ENCODE results near the gene PLCG2.
"Not testable (repeated sequence)": the region's sequence is repeated elsewhere in the genome, so short reads cannot be mapped to it uniquely, and the experiment has no call there.

The PLCG2 gene

DNA sequence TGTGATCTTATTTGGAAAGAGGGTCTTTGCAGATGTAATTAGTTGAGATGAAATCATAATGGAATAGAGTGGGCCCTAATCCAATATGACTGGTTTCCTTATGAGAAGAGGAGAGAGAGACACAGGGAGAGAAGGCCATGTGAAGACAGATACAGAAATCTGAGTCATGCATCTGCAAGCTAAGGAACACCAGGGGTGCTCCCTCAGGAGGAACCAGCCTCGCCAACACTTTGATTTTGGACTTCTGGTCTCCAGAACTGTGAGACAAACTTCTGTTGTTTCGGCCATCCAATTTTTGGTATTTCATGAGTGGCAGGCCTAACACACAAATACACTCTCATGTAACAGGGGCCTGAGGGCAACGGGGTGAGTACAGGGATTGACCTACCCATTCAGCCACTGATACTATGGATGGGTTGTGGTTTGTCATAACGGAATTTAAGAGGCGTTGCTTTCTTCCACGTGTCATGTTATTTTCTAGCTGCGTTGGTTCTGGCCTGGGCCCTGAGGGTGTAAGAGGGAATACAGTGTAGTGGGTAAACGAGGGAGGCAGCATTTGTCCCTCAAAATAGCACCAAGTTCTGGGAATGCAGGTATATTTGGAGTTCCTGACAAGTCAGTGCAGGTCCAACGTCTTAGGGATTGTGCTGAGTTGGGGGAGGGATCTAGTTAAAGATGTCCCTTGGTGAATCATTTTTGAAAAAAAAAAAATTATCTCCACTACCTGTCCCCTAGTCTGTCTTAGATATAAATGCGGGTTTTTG, 17.7 kb downstream of the PLCG2 start:
- 100% methylated on average over 5 of the region's 10 CpGs for WGBS (ENCODE audit: insufficient coverage)
- H3K4me3 ChIP-seq (ENCODE audit: control insufficient read depth in 1 of 7, extremely low read depth in 1 of 7, insufficient read depth in 4 of 7, low read depth in 2 of 7, low read length in 6 of 7): peak overlapping the region in 1 of 7 experiments; percentile 9
- CTCF ChIA-PET: interaction anchor here (1.1 to 1.4 kb wide), 3 partner anchors 10 to 37 kb away, joined by 3 to 5 read pairs (median 3); no protein-coding TSS in a partner anchor
- peaks cover 2 to 11% (median 4%) of the 10 kb centered on the region in 4 experiments for H3K36me3 ChIP-seq (ENCODE audit: control insufficient read depth in 4 of 4, insufficient read depth in 4 of 4, low read length in 3 of 4)
- H3K27me3 ChIP-seq (replicated peaks in 2 of 5; ENCODE audit: control insufficient read depth in 4 of 5, insufficient read depth in 5 of 5, low read length in 4 of 5): no peaks in the 10 kb centered on the region
- no peaks in the 10 kb centered on the region for H3K9me3 ChIP-seq (ENCODE audit: control extremely low read depth in 1 of 5, control insufficient read depth in 4 of 5, insufficient read depth in 2 of 5, low read depth in 1 of 5, low read length in 4 of 5)
- no peak for DNase-seq
- POLR2A ChIA-PET: no interaction called here
- H3K4me1 ChIP-seq (ENCODE audit: control extremely low read depth in 1 of 4, control insufficient read depth in 4 of 4, insufficient read depth in 4 of 4, low read length in 3 of 4): peaks cover 18 to 43% (median 42%) of the 10 kb centered on the region in 4 experiments
- no peak overlapping the region for H3K27ac ChIP-seq (ENCODE audit: insufficient read depth in 1 of 2, low read depth in 1 of 2, low read length in 2 of 2, poor library complexity in 1 of 2, severe bottlenecking in 2 of 2)

- 40% methylated on average over 5 of the region's 6 CpGs for WGBS (ENCODE audit: insufficient coverage)
- peak; percentile 52 to 85 (median 76) for DNase-seq
- CTCF ChIA-PET: interaction anchor here (0.7 to 1.3 kb wide), 2 partner anchors 30 to 83 kb away, joined by 3 read pairs; no protein-coding TSS in a partner anchor
- Histone ChIP-seq H3K4me1 (ENCODE audit: control extremely low read depth in 1 of 4, control insufficient read depth in 4 of 4, insufficient read depth in 4 of 4, low read length in 3 of 4) (peaks cover 18 to 43% (median 42%) of the 10 kb centered on the region in 4 experiments), H3K36me3 (ENCODE audit: control insufficient read depth in 4 of 4, insufficient read depth in 4 of 4, low read length in 3 of 4) (peaks cover 0 to 9% (median 4%) of the 10 kb centered on the region in 4 experiments), H3K27ac (ENCODE audit: insufficient read depth in 1 of 2, low read depth in 1 of 2, low read length in 2 of 2, poor library complexity in 1 of 2, severe bottlenecking in 2 of 2) (peak overlapping the region in 1 of 2 experiments; percentile 38), H3K27me3 (replicated peaks in 2 of 5; ENCODE audit: control insufficient read depth in 4 of 5, insufficient read depth in 5 of 5, low read length in 4 of 5) (no peaks in the 10 kb centered on the region), H3K4me3 (ENCODE audit: control insufficient read depth in 1 of 7, extremely low read depth in 1 of 7, insufficient read depth in 4 of 7, low read depth in 2 of 7, low read length in 6 of 7) (no peak overlapping the region), H3K9me3 (ENCODE audit: control extremely low read depth in 1 of 5, control insufficient read depth in 4 of 5, insufficient read depth in 2 of 5, low read depth in 1 of 5, low read length in 4 of 5) (no peaks in the 10 kb centered on the region)
- POLR2A ChIA-PET: no interaction called here
Observed at GRCh38 chr16:81797443-81797842, 18.4 kb downstream of the PLCG2 start.

GRCh38 chr16:81798311-81799137, 19.4 kb downstream of the PLCG2 start:
- POLR2A ChIA-PET: no interaction called here
- Histone ChIP-seq H3K4me3 (ENCODE audit: control insufficient read depth in 1 of 7, extremely low read depth in 1 of 7, insufficient read depth in 4 of 7, low read depth in 2 of 7, low read length in 6 of 7) (peak overlapping the region in 4 of 7 experiments; percentile 4 to 44 (median 31)), H3K9me3 (ENCODE audit: control extremely low read depth in 1 of 5, control insufficient read depth in 4 of 5, insufficient read depth in 2 of 5, low read depth in 1 of 5, low read length in 4 of 5) (no peaks in the 10 kb centered on the region), H3K4me1 (ENCODE audit: control extremely low read depth in 1 of 4, control insufficient read depth in 4 of 4, insufficient read depth in 4 of 4, low read length in 3 of 4) (peaks cover 18 to 43% (median 42%) of the 10 kb centered on the region in 4 experiments), H3K27me3 (replicated peaks in 2 of 5; ENCODE audit: control insufficient read depth in 4 of 5, insufficient read depth in 5 of 5, low read length in 4 of 5) (no peaks in the 10 kb centered on the region), H3K36me3 (ENCODE audit: control insufficient read depth in 4 of 4, insufficient read depth in 4 of 4, low read length in 3 of 4) (peaks cover 0 to 4% (median 2%) of the 10 kb centered on the region in 4 experiments), H3K27ac (ENCODE audit: insufficient read depth in 1 of 2, low read depth in 1 of 2, low read length in 2 of 2, poor library complexity in 1 of 2, severe bottlenecking in 2 of 2) (peak overlapping the region; percentile 54 to 85)
- CTCF ChIA-PET: interaction anchor here (0.6 to 1.9 kb wide), 9 partner anchors 11 to 82 kb away, joined by 3 to 11 read pairs (median 4); no protein-coding TSS in a partner anchor
- DNase-seq: peak in 2 of 3 donors; percentile 51 to 65
- 34% methylated on average over 7 of the region's 14 CpGs for WGBS (ENCODE audit: insufficient coverage)

GRCh38 chr16:81799138-81799504, 20.0 kb downstream of the PLCG2 start:
- H3K27ac ChIP-seq (ENCODE audit: insufficient read depth in 1 of 2, low read depth in 1 of 2, low read length in 2 of 2, poor library complexity in 1 of 2, severe bottlenecking in 2 of 2): peak overlapping the region; percentile 54 to 85
- no CpG with 5 or more reads among the region's 2 CpGs for WGBS (ENCODE audit: insufficient coverage)
- no peaks in the 10 kb centered on the region for H3K27me3 ChIP-seq (replicated peaks in 2 of 5; ENCODE audit: control insufficient read depth in 4 of 5, insufficient read depth in 5 of 5, low read length in 4 of 5)
- H3K4me3 ChIP-seq (ENCODE audit: control insufficient read depth in 1 of 7, extremely low read depth in 1 of 7, insufficient read depth in 4 of 7, low read depth in 2 of 7, low read length in 6 of 7): peak overlapping the region in 3 of 7 experiments; percentile 19 to 44 (median 43)
- peaks cover 20 to 45% (median 42%) of the 10 kb centered on the region in 4 experiments for H3K4me1 ChIP-seq (ENCODE audit: control extremely low read depth in 1 of 4, control insufficient read depth in 4 of 4, insufficient read depth in 4 of 4, low read length in 3 of 4)
- CTCF ChIA-PET: interaction anchor here (1.4 to 1.9 kb wide), 4 partner anchors 10 to 74 kb away, joined by 4 to 11 read pairs (median 6); no protein-coding TSS in a partner anchor
- POLR2A ChIA-PET: no interaction called here
- no peaks in the 10 kb centered on the region for H3K9me3 ChIP-seq (ENCODE audit: control extremely low read depth in 1 of 5, control insufficient read depth in 4 of 5, insufficient read depth in 2 of 5, low read depth in 1 of 5, low read length in 4 of 5)
- peaks cover 0 to 2% (median 0%) of the 10 kb centered on the region in 4 experiments for H3K36me3 ChIP-seq (ENCODE audit: control insufficient read depth in 4 of 4, insufficient read depth in 4 of 4, low read length in 3 of 4)
- DNase-seq: no peak

DNA sequence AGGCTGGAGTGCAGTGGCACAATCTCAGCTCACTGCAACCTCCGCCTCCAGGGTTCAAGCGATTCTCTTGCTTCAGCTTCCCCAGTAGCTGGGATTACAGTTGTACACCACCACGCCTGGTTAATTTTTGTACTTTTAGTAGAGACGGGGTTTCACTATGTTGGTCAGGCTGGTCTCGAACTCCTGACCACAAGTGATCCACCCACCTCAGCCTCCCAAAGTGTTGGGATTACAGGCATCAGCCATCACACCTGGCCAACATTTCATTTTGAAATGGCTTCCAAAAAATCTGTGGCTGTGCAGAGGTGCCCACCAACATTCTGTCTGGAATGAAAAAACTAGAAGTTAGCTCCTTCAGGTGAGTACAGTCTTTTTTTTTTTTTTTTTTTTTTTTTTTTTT, 22.6 kb downstream of the PLCG2 start:
- 100% methylated on average over 3 of the region's 5 CpGs for WGBS (ENCODE audit: insufficient coverage)

DNA sequence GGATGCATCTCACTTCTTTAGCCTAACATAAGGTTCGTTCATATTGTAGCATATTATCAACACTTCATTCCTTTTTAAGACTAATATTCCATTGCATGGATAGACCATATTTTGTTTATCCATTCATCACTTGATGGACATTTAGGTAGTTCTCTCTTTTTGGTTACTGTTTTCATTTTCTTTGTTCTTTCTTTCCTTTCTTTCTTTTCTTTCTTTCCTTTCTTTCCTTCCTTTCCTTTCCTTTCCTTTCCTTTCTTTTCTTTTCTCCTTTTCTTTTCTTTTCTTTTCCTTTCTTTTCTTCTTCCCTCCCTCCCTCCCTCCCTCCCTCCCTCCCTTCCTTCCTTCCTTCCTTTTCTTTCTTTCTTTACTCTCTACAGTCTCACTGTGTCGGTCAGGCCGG, 24.2 kb downstream of the PLCG2 start:
- H3K4me1 ChIP-seq (ENCODE audit: control extremely low read depth in 1 of 4, control insufficient read depth in 4 of 4, insufficient read depth in 4 of 4, low read length in 3 of 4): peaks cover 10 to 25% (median 18%) of the 10 kb centered on the region in 4 experiments
- 100% methylated on average over 2 of the region's 3 CpGs for WGBS (ENCODE audit: insufficient coverage)
- ChIA-PET POLR2A (no interaction called here), CTCF (interaction anchor here (1.2 kb wide), 1 partner anchor 11 kb away, joined by 3 read pairs; no protein-coding TSS in a partner anchor)
- no peaks in the 10 kb centered on the region for H3K9me3 ChIP-seq (ENCODE audit: control extremely low read depth in 1 of 5, control insufficient read depth in 4 of 5, insufficient read depth in 2 of 5, low read depth in 1 of 5, low read length in 4 of 5)
- peaks cover 0 to 14% (median 0%) of the 10 kb centered on the region in 4 experiments for H3K36me3 ChIP-seq (ENCODE audit: control insufficient read depth in 4 of 4, insufficient read depth in 4 of 4, low read length in 3 of 4)
- no peak overlapping the region for H3K27ac ChIP-seq (ENCODE audit: insufficient read depth in 1 of 2, low read depth in 1 of 2, low read length in 2 of 2, poor library complexity in 1 of 2, severe bottlenecking in 2 of 2)
- H3K4me3 ChIP-seq (ENCODE audit: control insufficient read depth in 1 of 7, extremely low read depth in 1 of 7, insufficient read depth in 4 of 7, low read depth in 2 of 7, low read length in 6 of 7): no peak overlapping the region
- DNase-seq: no peak
- H3K27me3 ChIP-seq (replicated peaks in 2 of 5; ENCODE audit: control insufficient read depth in 4 of 5, insufficient read depth in 5 of 5, low read length in 4 of 5): no peaks in the 10 kb centered on the region

More for the DNA sequence above, 22.6 kb downstream of the PLCG2 start:
- POLR2A ChIA-PET; H3K9me3 ChIP-seq (ENCODE audit: control extremely low read depth in 1 of 5, control insufficient read depth in 4 of 5, insufficient read depth in 2 of 5, low read depth in 1 of 5, low read length in 4 of 5); H3K4me3 ChIP-seq (ENCODE audit: control insufficient read depth in 1 of 7, extremely low read depth in 1 of 7, insufficient read depth in 4 of 7, low read depth in 2 of 7, low read length in 6 of 7); CTCF ChIA-PET; H3K27me3 ChIP-seq (replicated peaks in 2 of 5; ENCODE audit: control insufficient read depth in 4 of 5, insufficient read depth in 5 of 5, low read length in 4 of 5); H3K36me3 ChIP-seq (ENCODE audit: control insufficient read depth in 4 of 4, insufficient read depth in 4 of 4, low read length in 3 of 4); DNase-seq; H3K27ac ChIP-seq (ENCODE audit: insufficient read depth in 1 of 2, low read depth in 1 of 2, low read length in 2 of 2, poor library complexity in 1 of 2, severe bottlenecking in 2 of 2): not testable (repeated sequence)
- peaks cover 19 to 40% (median 28%) of the 10 kb centered on the region in 4 experiments for H3K4me1 ChIP-seq (ENCODE audit: control extremely low read depth in 1 of 4, control insufficient read depth in 4 of 4, insufficient read depth in 4 of 4, low read length in 3 of 4)

Data from common myeloid progenitor, CD34-positive (primary cell).